ENCODE results near the gene FBLIM1.

The FBLIM1 gene

DNA sequence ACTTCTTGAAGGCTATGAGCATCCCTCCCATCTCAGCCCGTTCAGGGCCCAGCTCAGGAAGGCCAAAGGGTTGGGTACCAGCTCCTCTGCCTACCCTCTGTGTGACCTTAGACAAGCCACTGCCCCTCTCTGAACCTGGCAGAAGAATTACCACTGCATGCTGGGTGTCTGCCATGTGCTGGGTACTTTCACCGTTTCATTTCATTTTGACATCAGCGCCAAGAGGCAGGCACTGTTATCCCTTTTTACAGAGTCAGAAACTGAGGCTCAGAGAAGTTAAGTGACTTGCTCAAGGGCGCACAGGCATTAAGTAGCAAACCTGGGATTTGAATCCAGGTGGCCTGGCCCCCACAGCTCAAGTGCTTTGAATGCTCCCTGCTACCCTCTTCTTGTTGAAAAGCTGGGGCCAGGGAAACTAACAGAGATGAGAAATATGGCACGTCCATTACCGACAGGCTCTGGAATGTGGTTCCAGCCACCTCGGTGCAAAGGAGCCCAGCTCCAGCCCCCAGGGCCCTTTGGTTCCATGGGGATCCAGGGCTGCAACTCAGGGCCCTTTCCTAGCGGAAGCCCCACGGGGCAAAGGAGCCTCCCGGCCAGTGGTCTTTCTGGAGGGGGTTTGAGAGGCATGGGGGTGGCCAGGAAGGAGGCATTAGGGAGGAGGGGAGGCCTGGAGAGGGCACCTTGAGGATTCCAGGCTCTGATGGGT is 9.8 kb upstream of the FBLIM1 start:
- no peak for DNase-seq (ENCODE audit: low spot score)

GRCh38 chr1:15749399-15750291 is 8.9 kb upstream of the FBLIM1 start:
- DNase-seq (ENCODE audit: low spot score) = no peak

GRCh38 chr1:15750924-15751323 is 7.7 kb upstream of the FBLIM1 start:
- no peak for DNase-seq (ENCODE audit: low spot score)

DNA sequence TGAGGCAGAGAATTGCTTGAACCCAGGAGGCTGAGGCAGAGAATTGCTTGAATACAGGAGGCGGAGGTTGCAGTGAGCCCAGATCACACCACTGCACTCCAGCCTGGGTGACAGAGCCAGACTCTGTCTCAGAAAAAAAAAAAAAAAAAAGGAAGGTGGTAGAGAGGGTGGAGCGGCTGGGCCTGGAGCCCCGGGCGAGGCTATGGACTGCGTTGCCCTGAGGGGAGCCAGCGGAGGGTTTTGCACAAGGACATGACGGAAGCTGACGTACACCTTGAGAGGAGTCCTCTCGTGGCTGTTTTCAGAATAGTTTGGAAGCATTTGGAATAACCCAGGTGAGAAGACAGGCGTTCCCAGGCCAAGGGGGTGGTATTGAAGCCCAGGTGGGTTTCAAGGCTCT is 6.9 kb upstream of the FBLIM1 start:
- DNase-seq (ENCODE audit: low spot score) = no peak

- no peak for DNase-seq (ENCODE audit: low spot score)
These were observed 4.8 kb upstream of the FBLIM1 start for GRCh38 chr1:15753776-15754175.

- no peak for DNase-seq (ENCODE audit: low spot score)
These were observed 3.5 kb upstream of the FBLIM1 start for GRCh38 chr1:15755021-15755645.

DNA sequence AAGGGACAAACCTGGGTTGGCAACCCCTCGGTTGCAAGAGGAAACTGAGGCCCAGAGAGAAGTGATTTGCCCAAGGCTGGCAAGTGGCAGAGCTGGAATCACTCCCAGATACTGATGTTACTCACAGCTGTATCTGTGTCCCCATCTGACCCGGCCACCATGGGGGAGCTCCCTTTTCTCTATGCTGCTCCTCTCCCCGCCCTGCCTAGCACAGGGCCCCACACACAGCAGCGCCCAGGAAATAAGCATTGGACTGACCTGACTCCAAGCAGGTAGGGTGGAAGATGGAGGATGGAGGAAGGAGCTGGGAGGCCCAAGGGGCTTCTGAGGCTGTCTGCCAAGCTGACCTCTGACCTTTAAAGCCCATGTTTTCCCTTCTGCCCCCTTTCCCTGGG is 3.0 kb upstream of the FBLIM1 start:
- no peak for DNase-seq (ENCODE audit: low spot score)

DNA sequence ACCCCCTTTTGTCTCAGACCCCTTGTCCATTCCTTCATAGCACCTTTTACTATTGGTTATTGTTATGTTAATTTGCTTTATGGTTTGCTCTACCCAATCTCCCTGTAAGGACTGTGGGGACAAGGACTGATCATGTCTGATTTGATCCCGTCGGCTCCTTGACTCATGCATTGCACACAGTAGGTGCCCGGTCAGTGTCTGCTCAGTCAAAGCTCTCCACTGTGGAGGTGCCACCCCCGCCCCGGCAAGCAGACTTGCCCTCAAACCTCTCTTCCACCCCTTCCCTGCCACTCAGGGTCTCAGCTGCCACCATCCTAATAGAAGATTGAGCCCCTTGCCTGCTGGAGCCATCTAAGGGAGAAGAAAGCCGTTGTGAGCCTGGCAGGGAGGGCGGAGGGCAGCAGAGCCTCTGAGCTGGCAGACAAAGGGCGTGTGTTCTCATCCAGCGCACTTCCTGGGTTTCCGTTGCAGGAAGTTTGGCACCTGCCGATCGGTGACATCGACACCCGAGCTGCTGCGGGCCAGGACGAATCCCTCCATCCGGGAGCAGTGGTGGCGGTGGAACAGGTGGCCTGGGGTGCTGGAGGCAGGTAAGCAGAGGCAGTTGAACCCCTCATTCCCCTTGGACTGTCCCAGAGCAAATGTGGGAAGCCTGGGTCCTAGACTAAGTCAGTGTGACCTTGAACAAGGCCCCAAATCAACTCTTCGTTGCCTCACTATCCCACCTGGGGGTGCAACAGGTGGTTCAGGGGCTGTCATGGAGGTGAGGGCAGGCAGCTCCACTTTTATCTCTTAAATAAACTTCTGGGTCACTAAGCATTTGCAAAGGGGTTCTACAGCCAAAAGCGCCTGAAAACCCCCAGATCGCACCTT is 2.2 kb upstream of the FBLIM1 start:
- DNase-seq (ENCODE audit: low spot score) = no peak

- DNase-seq (ENCODE audit: low spot score) = no peak
These were observed 1.5 kb upstream of the FBLIM1 start for GRCh38 chr1:15757016-15757543.

- DNase-seq (ENCODE audit: low spot score) = no peak
These were observed 836 bp upstream of the FBLIM1 start for GRCh38 chr1:15757575-15758342.

DNA sequence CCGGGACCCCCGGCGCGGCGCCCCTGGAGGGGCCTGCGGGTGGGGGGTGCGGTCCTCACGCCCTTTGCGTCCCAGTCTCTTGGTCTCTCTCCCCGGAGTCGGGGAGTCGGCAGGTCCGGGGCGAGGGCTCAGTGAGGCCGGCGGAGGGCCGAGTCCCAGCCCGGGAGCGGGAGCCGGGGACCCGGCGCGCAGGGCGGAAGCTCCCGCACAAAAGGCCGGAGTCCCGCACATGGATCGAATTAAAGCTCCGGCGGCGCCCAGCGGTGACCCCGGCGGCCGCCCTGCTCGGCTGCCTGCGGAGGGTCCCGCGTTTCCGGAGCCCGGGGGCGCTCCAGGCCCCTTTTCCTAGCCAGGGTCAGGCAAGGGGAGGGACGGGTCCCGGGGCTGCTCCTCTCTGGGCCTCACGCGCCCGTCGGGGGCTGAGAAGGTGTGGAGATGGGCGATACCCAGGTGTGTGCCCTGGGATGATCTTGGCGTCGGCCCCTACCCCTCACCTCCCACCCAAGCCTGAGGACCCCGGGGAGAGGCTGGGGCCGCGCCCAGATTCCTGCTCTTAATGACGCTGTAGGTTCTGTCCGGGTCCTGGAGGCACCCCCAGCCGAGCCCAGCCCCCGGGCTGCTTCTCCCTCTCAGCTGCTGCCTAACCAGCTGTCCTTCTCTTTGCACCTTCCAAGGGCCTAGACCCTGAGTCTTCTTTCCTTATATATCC is 512 bp downstream of the FBLIM1 start:
- DNase-seq (ENCODE audit: low spot score) = no peak

DNA sequence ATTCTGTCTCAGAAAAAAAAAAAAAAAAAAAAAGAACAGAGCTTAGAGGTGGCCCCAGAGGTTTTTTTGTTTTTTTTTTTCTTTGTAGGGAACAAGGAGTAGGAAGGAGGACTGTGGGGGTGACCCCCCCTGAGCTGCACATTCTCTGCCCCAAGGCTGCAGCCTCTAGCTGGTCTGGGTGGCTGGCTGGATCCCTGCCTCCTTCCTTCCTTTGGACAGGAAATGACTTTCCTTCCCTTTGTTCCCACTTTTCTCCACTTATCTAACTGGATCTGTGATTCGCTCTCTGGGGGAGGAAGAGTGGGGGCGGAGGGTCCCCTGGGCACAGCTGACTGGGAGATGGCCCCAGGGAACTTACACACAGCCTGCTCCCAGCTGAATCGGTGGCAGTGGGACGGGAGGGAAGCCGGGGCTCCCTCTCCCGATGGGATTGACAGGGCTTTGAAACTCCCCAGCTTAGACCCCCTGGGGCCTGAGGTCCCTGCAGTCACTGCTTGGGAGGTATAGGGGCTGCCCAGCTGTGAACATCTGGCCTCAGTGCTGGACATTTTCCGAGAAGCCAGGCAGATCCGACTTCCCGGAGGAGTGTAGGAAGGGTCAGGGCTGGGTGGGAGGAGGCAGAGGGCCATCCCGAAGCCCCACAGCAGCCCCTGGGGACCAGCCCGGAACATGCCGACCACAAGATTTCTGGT is 2.1 kb downstream of the FBLIM1 start:
- DNase-seq (ENCODE audit: low spot score) = no peak

GRCh38 chr1:15761366-15762128 is 3.0 kb downstream of the FBLIM1 start:
- DNase-seq (ENCODE audit: low spot score) = no peak

DNA sequence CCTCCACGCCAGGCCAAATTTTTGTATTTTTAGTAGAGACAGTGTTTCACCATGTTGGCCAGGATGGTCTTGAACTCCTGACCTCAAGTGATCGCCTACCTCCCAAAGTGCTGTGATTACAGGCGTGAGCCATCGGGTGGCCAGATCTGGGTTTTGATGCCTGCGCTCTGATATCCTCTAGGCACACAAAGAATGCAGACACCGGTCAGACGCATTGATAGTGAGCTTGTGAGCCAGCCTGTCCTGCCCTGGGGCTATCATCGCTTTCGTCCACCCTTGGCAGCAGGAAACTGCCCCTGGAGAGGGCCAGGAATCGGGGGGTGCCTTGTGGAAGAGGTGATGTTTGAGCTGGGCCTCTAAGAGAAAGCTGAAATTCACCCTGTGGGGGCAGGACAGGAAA is 4.0 kb downstream of the FBLIM1 start:
- no peak for DNase-seq (ENCODE audit: low spot score)

DNA sequence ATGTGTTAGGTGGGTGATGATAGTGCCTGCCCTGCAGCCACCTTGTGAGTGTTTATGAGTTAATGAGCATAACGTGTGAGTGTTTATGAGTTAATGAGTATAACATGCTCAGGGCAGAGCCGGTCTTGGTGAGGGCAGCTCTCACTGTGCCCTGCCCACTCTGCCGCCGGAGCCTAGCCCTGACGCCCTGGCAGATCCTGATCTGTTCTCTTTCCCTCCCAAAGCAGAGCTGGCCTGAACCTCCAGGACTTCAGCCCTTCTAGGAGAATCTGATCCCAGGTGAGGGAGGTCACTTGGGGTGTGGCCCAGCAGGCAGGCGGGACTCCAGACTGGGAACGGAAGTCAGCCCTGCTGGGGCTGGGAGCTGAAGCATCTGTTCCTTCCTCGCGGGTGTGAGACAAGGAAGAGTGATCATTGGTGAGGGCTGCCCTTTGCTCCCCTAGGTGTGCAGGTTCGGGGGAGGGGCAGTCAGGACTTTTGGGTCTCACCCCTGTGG is 5.7 kb downstream of the FBLIM1 start:
- DNase-seq (ENCODE audit: low spot score) = no peak

DNA sequence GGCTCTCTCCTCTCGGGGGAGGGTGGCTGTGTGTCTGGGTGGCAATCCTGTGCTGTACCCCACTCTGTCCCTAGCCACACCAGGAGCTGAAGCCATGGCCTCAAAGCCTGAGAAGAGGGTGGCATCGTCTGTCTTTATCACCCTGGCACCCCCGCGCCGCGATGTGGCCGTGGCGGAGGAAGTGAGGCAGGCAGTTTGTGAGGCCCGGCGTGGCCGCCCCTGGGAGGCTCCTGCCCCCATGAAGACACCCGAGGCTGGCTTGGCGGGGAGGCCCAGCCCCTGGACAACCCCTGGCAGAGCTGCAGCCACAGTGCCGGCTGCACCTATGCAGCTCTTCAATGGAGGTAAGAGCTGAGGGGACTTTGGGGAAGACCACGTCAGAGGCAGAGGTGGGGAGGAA is 6.3 kb downstream of the FBLIM1 start:
- DNase-seq (ENCODE audit: low spot score) = no peak

DNA sequence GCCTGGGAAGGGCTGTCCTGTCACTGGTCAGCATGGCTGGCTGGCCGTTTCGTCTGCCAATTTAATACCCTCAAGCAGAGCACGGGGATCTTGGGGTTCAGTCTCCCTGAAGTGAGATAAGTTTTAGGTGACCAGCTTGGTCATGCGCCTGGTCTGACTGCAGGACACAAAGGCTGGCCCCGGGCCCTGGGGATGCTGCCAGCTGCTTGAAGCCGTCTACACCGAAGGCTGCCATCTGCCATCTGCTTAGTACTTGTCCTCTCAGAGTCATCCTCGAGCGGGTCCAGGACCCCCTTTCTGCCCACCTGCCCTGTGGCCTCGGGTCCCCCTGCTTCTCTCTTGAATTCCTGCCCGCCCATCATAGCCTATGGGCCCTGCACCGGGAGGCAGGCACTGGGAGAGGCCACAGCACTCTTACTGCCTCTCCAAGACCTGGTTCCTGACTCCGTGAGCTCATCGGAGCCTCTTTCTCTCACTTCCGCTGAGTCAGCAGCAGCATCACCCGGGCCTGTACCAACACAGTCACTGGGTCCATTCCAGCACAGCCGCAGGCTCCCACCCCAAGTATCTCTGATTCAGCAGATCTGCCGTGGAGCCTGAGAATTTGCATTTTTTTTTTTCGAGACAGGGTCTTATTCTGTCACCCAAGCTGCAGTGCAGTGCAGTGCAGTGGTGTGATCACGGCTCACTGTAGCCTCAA is 7.0 kb downstream of the FBLIM1 start:
- no peak for DNase-seq (ENCODE audit: low spot score)

DNA sequence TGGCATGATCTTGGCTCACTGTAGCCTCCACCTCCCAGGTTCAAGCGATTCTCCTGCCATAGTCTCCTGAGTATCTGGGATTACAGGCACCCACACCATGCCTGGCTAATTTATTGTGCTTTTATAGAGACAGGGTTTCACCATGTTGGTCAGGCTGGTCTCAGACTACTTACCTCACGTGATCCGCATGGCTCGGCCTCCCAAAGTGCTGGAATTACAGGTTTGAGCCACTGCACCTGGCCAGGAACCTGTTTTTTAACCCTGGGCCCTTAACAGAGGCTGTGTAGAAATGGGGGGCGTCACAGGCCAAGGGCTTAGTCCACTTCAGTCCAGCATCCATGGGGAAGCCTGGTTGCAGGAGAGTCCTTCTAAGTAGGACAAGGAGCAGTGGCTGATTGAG is 9.3 kb downstream of the FBLIM1 start:
- no peak for DNase-seq (ENCODE audit: low spot score)
